Left ventricle myocardium inferior (tissue), 1 donor: Measurements from ENCODE around the gene SLC25A2. TPM values are rescaled to one million over a fixed set of nuclear protein-coding genes. Genes with fewer than 3 reads are reported as not detected.

Experiments
- DNase-seq: peaks from one replicate; pipeline ENCODE4 v3.0.0-alpha.2; 2020
- H3K27ac ChIP-seq: fragments of 200-600 bp; replicated peaks from 2 replicates; pipeline ENCODE4 v1.8.0; 2021
- H3K27me3 ChIP-seq: fragments of 200-600 bp; 2 replicates; pipeline ENCODE4 v1.8.0; 2021; ENCODE audit warnings: low read depth
- H3K36me3 ChIP-seq: fragments of 200-600 bp; 2 replicates; pipeline ENCODE4 v1.8.0; 2021
- H3K4me1 ChIP-seq: fragments of 200-600 bp; 2 replicates; pipeline ENCODE4 v1.8.0; 2021
- H3K4me3 ChIP-seq: fragments of 200-600 bp; 2 replicates; pipeline ENCODE4 v1.8.0; 2021; ENCODE audit warnings: mild to moderate bottlenecking, moderate library complexity
- H3K9me3 ChIP-seq: fragments of 200-600 bp; replicated peaks from 2 replicates; pipeline ENCODE4 v1.8.0; 2021
- intact Hi-C: fragments of 100-400 bp; cut with micrococcal nuclease; formaldehyde crosslinking; loops from one replicate; pipeline ENCODE4 v1.11.0; 2022
- total RNA-seq: library from RNA; stranded (reverse); fragmentation: NEBNext Ultra II Directional; extraction: Animal tissue kit (Norgen Biotek cat#: 25700); gene quantifications from one replicate; pipeline ENCODE4 v1.2.1, GENCODE V29; 2021
- TF ChIP-seq, protein P1 (sequence below): fragments of 200-600 bp; IDR thresholded peaks from 2 replicates; pipeline ENCODE4 v1.8.0; 2021; ENCODE audit warnings: antibody characterized with exemption, mild to moderate bottlenecking, borderline replicate concordance
- donor health status: DM: no; HTN: yes; CAD: no; lungs with severe emphysema.

The SLC25A2 gene
- total RNA-seq, 1 donor from 2014 or later: not detected

DNA sequence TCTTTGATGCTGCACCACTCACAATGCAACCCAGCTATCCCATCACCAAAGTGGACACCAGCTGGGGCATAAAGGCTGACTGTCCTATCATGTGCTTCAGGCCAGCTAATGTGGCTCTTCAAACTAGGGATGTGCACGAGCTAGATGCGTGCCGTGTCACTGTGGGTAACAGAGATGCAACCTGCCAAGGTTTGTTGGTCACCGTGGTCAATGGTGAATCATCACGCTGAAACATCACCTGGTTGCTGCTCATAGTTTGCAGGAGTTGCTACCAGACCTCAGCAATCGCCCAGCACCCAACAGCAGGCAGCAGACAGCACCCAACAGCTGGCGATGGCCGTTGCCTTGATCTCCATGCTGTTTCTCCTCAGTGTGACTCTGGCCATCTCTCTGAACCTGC is 24.4 kb upstream of the SLC25A2 start:
- no peak for DNase-seq
- Histone ChIP-seq H3K36me3 (no peaks in the 10 kb centered on the region), H3K27me3 (no peaks in the 10 kb centered on the region), H3K4me3 (no peak overlapping the region), H3K9me3 (peaks cover 66% of the 10 kb centered on the region), H3K4me1 (peaks cover 23% of the 10 kb centered on the region), H3K27ac (no peak overlapping the region)
- TF ChIP-seq, protein P1, sequence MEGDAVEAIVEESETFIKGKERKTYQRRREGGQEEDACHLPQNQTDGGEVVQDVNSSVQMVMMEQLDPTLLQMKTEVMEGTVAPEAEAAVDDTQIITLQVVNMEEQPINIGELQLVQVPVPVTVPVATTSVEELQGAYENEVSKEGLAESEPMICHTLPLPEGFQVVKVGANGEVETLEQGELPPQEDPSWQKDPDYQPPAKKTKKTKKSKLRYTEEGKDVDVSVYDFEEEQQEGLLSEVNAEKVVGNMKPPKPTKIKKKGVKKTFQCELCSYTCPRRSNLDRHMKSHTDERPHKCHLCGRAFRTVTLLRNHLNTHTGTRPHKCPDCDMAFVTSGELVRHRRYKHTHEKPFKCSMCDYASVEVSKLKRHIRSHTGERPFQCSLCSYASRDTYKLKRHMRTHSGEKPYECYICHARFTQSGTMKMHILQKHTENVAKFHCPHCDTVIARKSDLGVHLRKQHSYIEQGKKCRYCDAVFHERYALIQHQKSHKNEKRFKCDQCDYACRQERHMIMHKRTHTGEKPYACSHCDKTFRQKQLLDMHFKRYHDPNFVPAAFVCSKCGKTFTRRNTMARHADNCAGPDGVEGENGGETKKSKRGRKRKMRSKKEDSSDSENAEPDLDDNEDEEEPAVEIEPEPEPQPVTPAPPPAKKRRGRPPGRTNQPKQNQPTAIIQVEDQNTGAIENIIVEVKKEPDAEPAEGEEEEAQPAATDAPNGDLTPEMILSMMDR: no peak
- intact Hi-C loops: no loop called here

DNA sequence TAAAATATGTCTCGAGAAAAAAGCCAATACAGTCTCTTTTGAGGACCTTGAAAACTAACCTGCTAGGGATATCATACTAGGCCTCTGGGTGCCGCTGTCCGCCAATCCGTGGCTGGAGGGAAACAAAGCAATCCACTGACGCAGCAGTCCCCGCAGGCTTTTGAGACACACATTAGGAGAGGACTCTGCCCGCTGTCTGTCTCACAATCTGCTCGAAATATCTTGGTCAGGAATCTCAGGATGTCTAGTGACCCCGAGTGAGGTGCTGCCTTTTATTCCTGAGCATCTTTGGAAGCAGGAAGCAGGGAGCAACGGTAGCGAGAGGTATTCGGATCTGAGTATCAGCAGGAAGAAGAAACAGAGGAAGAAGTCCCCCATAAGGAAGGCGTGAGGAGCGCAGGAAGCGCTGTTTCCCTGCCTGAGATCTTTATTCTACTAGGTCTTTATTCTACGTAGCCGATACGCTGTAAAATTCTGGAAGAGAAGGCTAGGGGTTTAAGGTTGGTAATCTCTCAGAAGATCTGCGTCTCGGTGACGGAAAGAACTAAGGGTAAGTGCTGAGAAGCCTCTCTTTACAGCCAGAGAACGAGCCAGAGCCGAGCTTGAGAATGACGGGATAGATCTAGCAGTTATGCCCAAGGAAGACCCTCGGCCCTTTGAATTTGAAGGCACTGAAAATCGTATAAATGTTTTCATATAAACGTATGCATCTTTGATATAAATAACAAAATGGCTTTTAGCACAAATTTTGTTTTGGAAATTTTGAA is 22.4 kb upstream of the SLC25A2 start:
- Histone ChIP-seq H3K9me3 (peaks cover 58% of the 10 kb centered on the region), H3K27me3 (no peaks in the 10 kb centered on the region), H3K4me3 (peak overlapping the region; percentile 69), H3K4me1 (peaks cover 27% of the 10 kb centered on the region), H3K36me3 (no peaks in the 10 kb centered on the region), H3K27ac (peak overlapping the region; percentile 89)
- intact Hi-C loops: no loop called here
- peak; percentile 74 for DNase-seq
- TF ChIP-seq, protein P1: peak; percentile 77

DNA sequence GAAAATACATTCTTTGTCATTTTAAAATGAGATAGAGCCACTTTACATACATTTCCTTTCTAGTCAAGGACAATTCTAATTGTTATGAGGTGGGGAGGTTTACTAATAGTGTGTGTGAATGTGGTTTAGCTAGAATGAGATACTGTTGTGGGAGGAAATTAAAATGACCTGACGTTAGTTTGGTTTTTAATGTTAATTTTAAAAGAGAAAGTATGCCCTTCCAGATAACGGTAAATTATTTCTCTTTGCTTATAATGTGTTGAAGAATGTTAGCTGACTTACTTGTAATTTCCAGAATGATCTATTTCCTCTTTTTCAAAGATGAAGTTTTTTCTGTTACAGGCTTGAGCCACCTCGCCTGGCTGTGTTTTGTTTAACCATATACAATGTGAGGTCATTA is 18.4 kb upstream of the SLC25A2 start:
- peaks cover 27% of the 10 kb centered on the region for H3K36me3 ChIP-seq
- H3K9me3 ChIP-seq: peaks cover 48% of the 10 kb centered on the region
- H3K4me3 ChIP-seq: no peak overlapping the region
- DNase-seq: no peak
- H3K4me1 ChIP-seq: peaks cover 45% of the 10 kb centered on the region
- H3K27me3 ChIP-seq: no peaks in the 10 kb centered on the region
- TF ChIP-seq, protein P1: no peak
- intact Hi-C loops: no loop called here
- no peak overlapping the region for H3K27ac ChIP-seq

DNA sequence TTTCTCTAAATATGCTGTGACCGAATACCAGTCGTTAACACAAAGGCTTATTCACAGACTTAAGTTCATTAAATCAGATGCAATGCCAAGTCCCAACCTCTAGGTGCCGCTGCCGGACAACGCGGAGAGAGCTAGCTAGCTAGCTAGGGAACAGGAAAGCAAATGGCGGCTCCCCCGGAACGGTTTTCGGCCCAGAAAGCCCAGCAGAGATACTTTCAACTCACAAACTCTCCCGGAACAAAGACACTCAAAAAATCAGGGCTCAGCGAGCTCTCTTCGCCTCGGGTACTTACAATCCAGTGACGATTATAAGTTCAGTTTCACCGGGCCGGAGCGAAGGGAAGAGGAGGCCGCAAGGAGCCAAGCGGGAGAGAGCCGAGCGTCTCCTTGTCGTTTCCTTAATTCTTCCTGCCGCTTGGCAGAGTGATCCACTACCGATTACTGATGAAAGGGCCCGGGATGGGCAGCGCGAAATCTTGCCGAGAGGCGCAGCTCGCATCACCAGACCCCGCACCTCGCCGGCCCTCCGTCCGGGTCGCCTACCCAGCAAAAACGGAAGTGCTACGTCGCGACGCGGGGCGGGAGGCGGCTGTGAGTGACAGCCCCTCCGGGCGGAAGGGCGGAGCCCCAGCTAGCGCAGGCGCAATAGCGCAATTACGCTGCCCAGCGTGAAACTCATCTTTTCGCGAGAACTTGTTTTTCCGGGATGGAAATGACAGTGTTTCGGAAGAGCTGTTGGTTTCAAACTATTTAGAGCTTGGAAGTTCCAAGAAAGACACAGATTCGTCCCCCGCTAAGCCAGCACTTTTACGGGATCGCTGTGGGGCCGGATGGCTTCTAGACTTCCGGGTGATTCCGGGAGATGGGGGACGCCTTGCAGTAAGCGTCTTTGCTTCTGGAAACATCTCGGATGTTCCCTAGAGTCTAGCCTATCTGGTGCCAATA is 16.6 kb upstream of the SLC25A2 start, which contains the start of gene TAF7:
Gene TAF7 (minus strand): TSS at position 560 of the 945 bp plus-strand sequence. CDS start 740 bp downstream, outside the sequence.
- Histone ChIP-seq H3K4me1 (peaks cover 33% of the 10 kb centered on the region), H3K4me3 (peak within 1 kb of the TSS; percentile 74), H3K36me3 (peaks cover 45% of the 10 kb centered on the region), H3K27ac (peak within 1 kb of the TSS; percentile 91), H3K27me3 (no peaks in the 10 kb centered on the region), H3K9me3 (peaks cover 60% of the 10 kb centered on the region)
- intact Hi-C loops: no loop called here
- TF ChIP-seq, protein P1: peak; percentile 91
- DNase-seq: peak; percentile 89

DNA sequence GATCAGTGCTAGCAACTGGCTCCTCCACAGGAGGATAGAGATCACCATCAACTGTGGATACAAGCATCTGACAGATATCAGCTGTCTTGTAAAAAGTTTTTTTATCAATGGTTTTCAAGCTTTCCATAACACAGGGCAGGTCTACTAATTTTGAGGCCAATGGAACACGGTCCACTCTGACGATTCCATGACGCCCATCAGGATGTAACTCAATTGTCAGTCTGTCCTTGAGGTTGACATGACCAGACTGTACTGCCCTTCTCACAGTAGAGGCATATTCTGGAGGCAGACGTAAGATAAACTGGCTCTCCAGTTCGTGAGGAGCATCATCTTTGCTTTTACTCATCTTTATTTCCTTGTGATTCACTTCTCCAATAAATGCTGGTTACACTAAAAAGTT is 15.8 kb upstream of the SLC25A2 start:
- Histone ChIP-seq H3K27me3 (no peaks in the 10 kb centered on the region), H3K4me3 (peak overlapping the region; percentile 74), H3K27ac (peak overlapping the region; percentile 91), H3K36me3 (peaks cover 52% of the 10 kb centered on the region), H3K9me3 (peaks cover 68% of the 10 kb centered on the region), H3K4me1 (peaks cover 33% of the 10 kb centered on the region)
- intact Hi-C loops: no loop called here
- no peak for DNase-seq
- TF ChIP-seq, protein P1: no peak
